Stimulated activated CD8-positive, alpha-beta memory T cell treated with anti-CD3 and anti-CD28 coated beads, Interleukin-12 subunit alpha, Interleukin-12 subunit beta, amount 100 ng/mL, for 24 hours (primary cell): ENCODE data around the gene ADAMTS2.

Experiments
- DNase-seq: peaks from one replicate; pipeline ENCODE4 v3.0.0-alpha.2; 2020; ENCODE audit errors: extremely low read depth

The ADAMTS2 gene

DNA sequence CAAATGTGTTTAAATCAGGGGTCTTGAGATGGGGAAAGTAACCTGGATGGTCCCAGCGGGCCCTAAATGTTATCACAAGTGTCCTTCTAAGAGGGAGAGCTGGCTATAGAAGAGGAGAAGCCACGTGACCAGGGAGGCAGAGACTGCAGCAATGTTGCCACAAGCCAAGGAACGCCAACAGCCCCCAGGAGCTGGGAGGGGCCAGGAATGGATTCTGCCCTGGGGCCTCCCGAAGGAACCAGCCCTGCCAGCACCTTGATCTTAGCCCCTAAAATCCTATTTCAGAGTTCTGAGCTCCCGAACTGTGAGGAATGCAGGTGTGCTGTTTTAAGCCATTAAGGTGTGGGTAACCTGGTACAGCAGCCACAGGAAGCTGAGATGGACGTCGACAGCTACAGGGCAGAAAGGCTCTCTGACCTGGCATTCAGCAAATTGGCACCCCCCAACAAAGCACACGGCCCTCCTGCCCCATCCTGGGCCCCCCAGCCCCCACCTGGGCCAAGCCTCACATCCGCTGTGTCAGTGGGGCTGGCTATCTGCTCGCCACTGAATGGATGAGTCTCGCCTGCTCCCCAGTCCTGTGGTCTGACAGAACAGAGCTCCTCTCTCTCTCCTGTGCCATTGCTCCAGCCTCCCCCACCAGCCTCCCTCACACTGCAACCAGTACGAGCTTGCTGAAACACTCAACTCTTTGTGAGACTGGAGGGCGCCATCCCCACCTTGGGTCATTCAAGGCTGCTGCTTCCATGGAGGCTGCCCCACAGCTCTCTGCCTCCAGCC is 78.8 kb downstream of the ADAMTS2 start:
- no peak for DNase-seq

DNA sequence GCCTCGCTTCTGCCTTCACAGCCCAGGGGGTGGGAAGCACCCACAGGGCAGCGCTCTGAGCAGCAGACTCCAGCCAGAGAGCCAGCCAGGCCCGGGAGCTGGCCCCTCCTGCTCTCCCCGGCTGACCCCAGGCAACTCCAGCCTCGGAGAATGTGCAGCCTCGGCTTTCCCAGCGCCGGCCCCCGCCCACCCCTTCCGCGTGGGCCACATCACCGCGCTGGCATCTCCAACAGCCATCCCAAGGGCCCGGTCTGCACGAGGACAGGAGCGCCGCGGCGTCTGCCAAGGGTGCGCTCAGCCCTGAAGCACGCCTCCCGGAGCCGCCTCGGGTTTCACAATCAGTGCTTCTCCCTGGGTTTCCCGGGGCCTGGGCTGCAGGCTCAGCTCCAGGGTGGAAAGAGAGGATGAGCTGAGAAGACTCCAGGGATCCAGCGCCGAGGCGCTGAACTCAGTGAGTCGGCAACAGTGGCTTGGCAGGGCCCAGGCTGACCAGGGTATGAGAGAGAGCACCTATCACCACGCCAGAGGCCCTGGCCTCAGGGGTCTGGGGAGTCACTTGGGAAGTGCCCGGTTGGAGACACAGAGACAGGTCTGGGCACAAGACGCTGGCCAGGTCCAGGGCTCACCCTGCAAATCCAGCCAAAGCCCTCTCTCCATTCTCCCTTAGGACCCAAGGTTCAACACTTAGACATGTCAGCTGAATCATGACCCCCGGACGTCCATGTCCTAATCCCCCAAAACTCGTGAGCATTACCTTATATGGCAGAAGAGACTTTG is 79.6 kb downstream of the ADAMTS2 start:
- no peak for DNase-seq

DNA sequence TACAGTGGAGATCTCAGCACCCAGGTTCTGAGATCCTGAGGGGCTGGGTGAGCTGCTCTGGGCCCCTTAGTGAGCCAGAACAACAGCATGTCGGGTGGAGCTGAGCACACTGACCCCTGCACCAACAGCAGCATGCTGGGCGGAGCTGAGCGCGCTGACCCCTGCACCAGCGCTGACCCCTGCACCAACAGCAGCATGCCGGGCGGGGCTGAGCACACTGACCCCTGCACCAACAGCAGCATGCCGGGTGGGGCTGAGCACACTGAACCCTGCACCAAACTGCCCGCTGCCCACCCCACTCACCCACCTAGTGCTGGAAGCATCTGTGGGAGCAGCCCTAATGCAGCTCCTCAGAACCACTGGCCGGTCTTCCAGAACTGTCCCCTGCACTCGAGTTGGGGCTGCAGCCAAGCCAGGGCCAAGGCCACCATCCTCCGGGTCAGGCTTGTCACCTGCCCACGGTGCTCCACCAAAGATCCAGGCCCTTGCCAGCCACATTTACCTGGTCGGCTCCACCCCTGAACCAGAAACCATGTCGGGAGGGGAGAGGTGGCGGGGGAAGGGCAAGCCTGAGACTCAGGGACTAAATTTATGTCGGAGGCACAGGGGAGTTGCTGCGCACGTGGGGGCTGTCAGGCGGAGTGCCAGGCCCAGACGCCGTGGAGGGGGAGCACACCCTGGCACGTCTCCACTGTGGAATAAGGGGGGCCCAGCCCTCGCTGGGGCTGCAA is 80.3 kb downstream of the ADAMTS2 start:
- no peak for DNase-seq

DNA sequence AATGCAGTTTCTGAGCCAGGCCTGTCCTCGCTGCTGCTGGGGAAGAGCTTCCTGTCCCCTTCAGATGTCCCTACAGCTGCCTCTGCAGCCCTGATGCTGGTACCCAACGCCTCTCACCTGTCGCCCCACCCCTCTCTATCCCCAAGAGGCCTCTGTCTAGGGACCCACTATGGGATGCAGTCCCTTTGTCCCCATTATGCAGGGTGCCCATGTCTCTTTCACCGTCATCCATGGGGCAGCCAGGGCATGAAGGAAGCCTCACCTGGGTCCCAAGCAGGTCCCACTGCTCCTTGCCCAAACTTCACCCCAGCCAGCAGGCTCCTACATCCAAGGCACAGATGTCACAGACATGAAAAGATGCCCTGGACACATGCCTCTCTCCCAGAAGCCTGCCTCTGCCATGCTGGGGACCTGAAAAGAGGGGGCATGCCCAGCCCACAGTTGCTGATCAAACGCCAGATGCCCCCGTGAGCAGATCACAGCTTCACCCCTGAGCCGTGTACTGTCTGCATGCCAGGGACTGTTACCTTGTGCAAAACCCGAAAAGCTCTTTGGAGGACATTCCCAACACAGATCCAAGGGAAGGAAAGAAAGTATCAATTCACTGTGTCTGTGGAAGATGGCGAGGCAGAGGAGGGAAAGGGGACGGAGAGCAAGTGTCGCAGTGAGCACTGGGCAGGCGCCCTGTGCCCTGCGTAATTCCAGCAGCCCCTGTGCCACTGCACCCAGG is 81.0 kb downstream of the ADAMTS2 start:
- no peak for DNase-seq

DNA sequence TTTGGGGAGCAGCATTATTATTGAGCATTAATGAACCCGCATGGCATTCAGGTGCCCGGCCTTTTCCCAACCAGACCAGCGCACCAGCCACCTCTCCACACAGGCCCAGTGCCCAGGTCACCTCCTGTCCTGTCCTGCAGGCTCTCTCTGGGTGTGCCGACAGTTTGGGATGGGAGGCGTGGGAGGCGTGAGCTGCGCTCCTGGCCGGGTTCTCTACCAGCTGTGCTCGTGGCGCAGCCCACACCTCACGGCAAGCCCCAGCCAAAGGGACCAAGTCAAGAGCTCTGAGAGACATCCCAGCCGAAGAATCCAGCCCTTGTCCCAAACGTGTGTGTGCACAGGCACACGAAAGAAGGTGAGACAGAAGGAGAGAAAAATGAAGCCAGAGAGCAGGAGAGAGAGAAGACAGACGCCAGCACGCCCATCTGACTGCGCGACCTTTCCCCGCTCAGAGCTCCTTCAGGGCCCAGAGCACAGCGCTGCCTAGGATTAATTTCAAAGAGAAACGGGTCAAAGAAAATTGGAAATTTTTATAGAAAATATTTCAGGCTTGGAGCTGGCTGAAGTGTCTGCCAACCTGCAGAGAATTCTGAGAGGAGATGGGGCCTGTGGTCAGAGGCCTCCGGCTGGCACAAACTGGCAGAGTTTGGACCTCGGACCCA is 81.7 kb downstream of the ADAMTS2 start:
- no peak for DNase-seq

DNA sequence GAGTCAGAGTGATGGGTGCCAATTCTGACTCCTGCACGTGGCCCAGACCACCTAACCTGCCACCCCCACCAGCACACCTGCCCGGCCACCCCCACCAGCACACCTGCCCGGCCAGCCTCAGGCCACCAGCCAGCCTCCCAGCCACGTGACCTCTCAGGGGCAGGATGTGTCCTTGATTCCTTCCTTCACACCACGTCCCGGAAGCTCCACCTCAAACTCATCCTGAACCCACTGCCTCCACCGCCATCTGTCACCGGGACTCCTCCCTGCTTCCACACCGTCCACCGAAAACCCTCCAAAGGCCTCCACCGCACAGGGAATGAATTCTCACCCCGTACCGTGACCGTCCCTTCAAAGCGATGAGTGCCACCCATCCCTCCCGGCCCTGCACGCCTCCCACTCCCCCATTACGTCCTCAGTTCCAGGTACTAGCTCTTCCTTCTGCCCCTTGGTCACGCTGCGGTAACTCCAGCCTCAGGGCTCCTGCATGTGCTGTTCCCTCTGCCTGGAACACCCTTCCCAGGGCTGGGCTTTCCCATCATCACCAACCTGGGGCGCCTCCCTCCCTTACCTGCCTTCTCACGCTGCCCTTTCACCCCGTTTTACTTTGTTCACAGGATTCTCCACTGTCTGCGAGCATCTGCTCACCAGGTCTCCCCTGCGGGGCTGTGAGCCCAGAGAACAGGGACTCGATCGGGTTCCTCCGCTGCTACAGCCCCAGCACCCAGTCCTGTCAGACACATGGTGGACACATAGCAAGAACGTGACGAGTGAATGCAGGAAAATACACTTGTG is 82.9 kb downstream of the ADAMTS2 start:
- DNase-seq, result no peak

DNA sequence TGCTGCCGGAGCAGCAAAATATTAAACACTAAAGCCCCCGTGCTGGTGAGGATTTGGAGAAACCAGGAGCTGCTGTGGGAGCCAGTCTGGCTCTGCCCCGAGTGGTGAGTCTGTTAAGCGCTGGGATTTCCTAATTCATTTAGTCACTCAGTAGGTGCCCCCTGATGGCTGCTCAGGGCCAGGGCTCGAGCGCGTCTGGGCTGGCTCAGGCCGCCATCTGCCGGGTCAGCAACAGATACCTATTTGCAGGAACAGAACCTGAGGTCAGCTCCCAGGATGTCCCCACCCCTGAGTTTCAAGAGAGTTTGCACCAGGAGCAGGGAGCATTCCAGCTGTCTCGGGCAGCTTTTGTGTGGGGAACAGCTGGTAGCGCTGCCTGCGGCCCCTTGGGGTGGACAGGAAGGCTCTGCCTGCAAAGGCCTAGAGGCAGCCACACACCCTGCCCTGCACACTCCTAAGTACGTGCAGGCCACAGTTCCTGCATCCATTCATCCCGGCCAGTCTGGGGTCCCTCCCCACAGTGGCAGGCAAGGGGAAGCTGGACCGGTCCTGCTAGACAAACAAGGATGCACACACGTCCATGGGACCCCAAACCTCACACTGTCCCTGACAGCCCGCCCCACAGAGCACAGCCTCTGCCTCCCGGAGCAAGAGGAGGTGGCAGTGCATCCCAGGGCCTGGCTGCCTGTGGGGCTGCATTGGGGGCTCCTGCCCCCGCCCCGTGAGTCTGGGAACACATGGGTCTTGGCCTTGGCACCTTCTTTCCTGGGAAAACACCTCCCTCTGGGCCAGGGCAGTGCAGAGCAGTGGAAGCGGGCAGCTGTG is 83.7 kb downstream of the ADAMTS2 start:
- DNase-seq, result no peak

DNA sequence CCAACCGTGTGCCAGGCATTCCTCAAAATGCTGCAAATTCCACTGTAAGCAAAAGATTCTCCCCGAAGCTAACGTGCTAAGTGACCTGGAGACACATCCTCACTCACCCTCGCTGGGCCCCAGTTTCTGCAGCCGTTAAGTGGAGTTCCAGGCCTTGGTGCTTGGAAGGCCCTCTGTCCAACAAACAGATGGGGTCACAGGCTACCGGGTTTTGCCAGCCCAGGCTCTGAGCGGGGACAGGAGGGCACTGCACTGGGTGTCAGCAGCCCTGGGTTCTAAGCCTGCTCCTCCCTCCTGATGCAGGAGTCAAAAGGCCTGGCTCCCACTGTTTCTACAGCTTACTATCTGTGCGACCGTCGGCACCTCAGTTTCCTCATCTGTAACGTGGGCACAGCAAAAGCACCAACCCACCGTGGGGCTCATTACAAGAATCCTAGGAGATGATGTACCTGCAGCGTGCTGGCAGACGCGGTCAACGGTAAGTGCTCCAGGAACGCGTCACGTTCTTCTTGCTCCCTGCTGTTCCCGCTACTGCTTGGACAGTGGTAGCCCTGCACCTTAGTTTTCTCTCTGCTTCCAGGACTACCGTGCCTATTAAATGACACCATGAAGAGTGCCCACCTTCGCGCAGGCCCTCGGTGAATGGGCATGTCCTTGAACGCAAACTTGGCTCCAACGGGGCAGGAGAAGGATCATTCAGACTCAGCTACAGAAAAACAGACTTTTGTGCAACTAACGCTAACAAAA is 84.8 kb downstream of the ADAMTS2 start:
- DNase-seq, result no peak

DNA sequence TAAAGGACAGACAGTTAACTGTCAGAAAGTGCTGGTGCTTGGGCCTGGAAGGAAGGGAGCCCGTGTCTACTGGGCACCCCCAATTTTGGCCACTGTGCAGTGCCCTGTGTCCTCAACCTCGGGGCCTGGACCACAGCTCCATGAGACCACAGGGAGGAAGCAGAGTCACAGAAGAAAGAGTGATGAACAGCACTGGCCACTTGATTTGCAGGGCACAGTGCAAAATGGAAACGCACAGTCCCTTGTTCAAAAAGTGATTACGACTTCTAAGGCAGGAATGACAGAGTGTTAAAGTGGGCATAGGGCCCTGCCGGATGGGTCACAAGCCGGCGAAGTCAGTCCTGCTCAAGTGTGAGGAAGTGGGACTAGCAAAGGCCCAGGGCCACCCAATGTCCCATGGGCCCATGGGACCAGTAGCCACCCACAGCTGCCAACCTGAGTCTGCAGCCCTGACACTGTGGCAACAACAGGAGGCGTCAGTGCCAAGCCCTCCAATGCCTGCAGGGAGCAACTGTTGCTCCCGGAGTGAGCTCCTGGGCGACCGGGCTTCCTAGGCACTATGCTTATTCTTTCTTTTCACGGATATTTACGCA is 85.4 kb downstream of the ADAMTS2 start:
- no peak for DNase-seq

DNA sequence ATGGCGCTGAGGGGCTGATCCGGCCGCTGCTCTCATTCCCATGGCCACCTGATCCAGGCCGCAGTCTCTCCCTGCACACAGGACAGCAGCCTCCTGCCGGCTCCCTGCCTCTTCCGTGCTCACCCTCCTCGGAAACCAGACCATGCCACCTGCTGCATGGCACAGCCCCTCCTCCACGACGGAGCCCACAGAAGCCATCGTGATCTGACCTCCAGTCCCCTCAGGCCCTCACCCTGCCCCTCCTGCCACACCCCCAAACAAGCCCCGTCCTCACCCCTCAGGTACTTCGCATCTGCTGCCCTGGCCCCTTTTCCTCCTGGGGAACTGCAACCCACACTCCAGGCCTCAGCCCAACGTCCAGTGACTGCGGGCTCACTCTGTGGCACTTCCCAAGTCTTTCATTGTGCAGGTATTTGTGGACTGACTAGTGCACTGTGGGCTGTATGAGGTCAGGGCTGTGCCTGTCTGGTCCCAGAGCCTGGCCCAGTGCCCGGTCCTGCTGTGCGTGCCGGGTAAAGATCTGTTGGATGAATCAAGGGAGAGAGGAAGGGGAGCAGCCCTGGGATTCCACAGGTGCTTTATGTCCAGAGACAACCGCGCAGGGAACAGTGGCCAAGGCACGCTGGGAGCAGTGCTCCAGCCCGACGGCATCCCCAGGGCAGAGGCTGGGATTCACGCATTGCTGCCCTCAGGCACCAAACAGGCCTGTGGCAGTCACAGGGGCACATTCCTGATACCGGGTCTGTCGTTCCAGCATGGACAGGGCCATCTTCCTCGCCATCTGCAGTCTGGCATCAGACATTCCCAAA is 86.1 kb downstream of the ADAMTS2 start:
- DNase-seq, result no peak

DNA sequence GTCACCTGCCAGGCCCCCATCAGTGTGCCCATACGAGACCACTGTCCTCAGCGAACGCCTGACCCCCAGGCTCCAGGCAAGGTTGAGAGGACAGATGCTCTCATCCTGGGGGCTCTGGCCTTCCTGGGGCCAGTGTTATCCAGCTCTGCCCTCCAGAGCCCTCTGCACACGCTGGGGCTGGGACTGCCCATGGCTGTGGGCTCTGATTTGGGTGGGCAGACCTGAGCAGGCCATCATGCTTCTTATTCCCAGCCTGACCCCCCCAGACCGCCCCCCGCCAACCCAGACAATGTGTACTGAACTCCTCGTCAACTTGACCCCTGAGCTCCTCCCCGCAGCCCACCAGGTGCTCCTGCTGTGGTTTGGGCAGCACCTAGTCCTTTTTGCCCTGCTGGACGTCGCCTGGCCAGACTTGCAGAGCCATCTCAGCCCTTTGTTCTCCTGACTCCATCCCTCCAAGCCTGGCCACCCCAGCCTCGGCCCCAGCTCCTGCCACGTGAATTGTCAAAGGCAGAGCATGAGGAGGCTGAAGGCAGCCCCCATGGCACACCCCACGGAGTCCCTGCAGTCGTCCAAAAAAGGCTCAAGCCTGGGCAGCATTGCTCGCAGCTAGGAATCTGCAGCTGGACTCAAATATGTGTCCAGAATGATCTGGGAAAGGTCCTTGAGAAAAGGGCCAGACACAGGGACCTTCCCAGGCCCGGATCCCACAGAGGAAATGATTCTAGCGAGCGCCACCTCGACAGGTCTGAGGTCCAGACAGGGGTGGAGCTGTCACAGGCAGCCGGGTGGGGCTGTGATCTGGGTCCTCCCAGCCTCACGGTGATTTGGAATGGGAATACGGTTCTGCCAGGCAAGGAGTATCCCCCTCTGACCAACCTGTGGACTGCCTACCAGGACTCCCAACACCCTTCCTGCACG is 87.0 kb downstream of the ADAMTS2 start:
- DNase-seq, result no peak

DNA sequence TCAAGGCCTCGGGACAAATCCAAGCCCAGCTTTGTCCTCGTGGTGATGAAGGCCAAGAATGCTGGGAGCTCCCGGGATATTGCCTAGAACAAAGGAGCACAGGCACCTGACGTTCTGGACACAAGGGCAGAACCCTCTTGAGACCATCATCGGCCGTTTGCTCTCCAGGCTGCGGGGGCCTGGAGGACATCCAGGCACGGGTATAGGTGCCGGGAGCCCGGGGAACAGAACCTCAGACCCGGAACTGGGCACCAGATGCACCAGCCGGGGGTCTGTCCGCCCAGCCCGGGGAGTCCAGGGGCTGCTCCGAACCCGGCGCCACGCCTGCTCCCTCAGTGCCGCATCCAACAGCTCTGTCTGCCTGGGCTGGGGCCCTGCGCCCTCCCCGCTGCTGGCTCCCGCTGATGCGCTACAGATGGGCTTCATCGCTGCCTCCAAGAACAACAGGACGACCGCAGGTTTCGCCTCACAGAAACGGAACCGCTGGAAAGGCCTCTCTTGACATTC is 88.0 kb downstream of the ADAMTS2 start:
- DNase-seq, result no peak

DNA sequence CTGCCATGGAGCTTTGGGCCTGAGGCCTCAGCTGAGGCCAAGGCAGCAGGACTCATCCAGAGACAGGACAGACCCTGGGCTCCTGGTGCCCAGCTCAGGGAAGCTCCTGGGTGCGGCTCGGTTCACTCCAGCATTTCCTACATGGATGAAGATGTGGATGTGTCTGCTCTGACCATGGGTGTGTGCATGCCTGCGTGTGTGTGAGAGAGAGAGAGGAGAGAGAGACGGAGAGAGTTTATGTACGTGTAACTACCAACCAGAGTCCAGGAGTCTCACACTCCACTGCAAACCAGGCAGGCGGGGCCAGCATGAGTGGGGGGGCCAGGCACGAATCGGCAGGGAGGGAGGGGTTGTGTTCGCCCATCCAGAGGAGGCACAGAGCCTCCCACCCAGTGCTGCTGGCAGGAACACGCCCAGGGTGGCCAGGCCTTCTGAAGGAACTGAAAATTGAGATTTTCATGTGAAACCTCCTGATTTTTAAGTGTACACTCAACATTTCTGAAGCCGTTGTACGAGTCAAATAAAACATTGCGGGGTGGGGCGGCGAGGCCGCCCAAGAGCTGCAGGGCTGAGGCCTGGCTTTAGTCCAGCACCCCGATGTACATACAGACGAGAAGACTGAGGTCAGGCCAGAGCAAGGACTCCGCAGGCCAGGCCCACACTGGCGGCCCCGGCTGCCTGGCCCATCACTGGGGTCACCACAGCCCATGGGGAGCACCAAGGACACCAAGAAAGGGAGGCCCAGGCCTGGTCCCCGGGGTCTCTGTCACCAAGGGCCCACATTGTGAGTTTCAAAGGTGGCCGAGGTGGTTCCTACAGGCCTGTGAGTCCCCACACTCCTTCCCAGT is 88.7 kb downstream of the ADAMTS2 start:
- DNase-seq, result no peak

DNA sequence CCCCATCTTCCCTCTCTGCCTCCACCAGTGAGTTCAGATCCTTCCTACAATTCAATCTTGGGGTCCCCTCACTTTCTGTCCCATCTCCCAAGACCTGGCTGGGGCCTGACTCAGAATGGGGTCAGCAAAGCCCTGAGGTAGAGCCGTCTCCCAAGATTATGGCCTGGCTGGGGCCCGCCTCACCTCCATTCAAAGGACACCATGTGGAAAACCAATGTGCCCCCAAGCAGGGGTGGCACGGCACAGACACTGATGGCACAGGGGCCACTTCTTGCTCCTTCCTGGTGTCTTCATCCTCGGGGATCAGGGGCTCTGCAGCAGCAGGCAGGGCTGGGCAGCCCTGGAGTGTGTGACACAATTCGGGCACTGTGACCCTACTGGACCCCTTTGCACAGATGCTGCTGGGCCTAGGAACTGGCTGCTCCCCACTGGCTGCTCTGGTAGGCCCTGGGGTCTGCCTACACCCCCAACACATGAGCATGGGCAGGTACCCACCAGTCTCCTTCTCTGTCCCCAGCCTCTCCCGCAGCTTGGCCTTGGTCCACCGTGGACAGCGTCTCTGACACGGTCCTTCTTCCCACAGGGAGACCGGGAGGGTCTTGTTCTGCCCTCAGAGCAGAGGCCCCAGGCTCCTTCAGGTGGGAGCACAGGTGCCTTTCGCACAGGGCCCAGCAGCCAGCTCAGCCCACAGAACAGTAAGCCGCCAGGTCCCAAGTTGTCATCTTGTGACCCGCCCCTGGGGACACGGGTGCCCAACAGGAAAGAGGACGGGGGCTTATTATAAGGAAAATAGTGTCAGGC is 89.5 kb downstream of the ADAMTS2 start:
- no peak for DNase-seq
